Measurements from ENCODE around the gene XRN1. TPM values are rescaled to one million over a fixed set of nuclear protein-coding genes. Genes with fewer than 3 reads are reported as not detected.

Gene XRN1
- total and polyA plus RNA-seq, 2 of the 8 experiments (the other 6 are each of a cell fraction or from before 2014, with no cell fraction given) = 1.9 to 17.2 TPM

GRCh38 chr3:142273501-142273900 is 174.3 kb downstream of the XRN1 start (continued):
- no peak for TF ChIP-seq CHD7 (IDR thresholded peaks at IDR 0.05; ENCODE audit: insufficient replicate concordance, low read length)
- no peak for TF ChIP-seq NRF1 (IDR thresholded peaks at IDR 0.05; ENCODE audit: low read depth, low read length)
- TF ChIP-seq CHD2 (IDR thresholded peaks at IDR 0.05; ENCODE audit: low read length) = no peak
- TF ChIP-seq JUN (IDR thresholded peaks at IDR 0.05; ENCODE audit: low read depth, low read length) = no peak
